GM19438 (cell line): ENCODE results near the gene MTCH1.
"Not testable (repeated sequence)": the region's sequence is repeated elsewhere in the genome, so short reads cannot be mapped to it uniquely, and the experiment has no call there.

Experiments used
- ATAC-seq: cut with Tn5 transposase; IDR thresholded peaks from one replicate; pipeline ENCODE4 v1.9.1; 2021; ENCODE audit warnings: low read depth; ENCODE audit not compliant: unreplicated experiment

Gene MTCH1

DNA sequence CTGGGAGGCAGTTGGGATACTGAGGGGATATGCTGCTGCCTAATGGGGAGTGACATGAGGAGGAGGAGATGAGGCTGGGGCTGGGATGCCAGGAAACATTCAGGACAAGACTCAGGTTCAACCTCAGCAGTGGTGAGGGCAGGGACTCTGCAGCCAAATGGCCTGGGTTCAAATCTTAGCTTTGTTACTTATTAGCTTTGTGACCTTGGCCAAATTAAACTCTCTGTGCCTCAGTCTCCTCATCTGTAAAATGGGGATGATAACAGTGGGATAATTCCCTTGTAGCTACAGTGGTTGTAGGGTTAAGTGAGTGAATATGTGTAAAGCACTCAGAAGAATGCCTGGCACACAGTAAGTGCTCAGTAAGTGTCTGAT lies 29.6 kb downstream of the MTCH1 start:
- ATAC-seq, result no peak

DNA sequence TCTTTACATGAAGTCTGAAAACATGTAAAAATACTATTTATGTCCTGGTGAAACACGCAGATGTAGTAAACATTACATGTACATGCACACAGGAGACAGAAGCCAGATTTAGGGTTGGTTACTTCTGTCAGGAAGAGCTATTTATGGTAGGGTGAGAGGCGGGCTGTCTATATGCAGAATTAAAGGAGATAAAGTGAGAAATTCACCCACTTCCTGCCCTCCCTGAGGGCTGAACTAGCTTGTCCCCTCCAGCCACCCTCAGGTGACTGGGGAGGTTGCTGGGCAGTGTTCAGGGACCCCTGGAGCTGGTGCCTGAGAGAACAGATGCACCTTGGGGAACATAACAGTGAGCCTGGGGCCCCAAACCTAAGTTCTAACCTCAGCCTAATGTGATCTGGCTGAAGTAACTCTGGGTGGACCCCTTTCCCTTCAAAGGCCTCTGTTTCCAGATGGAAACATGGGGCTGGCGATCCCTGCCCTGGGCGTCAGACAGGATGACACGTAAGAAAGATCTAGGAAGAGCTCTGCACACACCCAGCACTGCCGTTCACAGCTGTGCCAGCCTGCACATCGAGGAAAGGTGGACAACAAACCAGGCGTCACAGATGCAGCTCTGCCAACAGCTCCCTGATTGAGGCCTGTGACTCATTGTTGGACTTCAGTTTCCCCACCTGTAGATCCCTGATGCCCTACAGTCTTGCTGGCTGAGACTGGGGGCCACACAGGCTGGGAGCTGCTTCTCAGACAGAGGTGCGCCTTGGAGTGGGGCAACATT lies 30.1 kb downstream of the MTCH1 start:
- no peak for ATAC-seq

DNA sequence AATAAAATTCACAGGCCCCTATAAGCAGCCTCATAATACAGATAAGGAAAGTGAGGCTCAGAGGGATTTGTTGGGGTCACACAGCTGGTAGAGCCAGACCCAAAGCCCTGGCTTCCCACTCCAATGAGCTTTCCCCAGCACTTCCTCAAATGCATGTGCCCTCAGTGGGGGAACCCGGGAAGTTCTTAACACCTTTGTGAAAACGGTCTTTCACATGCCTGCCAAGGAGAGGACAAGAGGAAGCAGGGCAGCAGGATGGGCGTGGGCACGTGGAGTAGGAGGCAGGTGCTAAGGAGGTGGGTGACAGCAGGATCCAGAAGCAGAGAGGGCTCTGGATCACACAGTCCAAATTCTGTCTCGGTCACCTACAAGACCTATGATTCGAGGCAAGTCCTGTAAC lies 30.9 kb downstream of the MTCH1 start:
- ATAC-seq, result no peak

DNA sequence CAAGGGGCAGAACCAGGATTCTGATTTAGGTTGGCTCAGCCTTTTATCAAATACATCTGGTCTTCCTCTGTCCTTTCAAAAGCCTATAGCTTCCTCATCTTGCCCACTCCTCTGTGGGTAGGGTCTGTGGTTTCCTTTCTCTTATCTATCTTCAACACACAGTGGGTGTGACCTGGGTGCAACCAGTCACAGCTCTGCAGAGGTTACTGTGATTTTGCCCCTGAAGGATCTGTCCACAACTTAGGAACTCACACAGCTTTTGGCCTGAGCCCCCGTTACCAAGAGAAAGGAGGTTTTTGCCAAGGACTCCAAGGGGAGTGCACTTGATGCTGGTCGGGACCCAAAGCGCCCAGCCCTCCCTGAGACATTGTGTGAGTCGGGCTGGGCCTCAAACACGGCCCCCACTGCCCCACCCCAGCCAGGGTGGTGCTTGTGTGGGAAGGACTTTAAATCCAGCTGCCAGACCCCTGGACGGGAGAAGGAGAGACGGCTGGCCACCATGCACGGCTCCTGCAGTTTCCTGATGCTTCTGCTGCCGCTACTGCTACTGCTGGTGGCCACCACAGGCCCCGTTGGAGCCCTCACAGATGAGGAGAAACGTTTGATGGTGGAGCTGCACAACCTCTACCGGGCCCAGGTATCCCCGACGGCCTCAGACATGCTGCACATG lies 31.6 kb downstream of the MTCH1 start, which contains the start of gene PI16:
Gene PI16 (plus strand): TSS at position 477 of the 670 bp plus-strand sequence. CDS start 23 bp downstream, at position 500.
- no peak for ATAC-seq

DNA sequence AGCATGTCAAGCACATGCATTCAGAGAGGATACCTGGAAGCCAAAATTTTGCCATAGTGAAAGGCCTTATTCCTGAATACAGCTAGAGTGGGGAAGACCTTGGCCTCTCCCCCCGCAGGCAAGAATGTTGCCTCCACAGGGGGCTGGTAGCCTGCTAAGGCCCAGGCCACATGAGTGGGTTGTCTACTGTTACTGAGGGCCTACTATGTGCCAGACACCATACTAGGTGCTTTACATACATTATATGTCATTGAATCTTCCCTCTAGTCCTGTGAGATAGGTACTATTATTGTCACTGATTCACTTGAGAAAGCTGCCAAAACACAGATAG lies 32.1 kb downstream of the MTCH1 start:
- no peak for ATAC-seq

DNA sequence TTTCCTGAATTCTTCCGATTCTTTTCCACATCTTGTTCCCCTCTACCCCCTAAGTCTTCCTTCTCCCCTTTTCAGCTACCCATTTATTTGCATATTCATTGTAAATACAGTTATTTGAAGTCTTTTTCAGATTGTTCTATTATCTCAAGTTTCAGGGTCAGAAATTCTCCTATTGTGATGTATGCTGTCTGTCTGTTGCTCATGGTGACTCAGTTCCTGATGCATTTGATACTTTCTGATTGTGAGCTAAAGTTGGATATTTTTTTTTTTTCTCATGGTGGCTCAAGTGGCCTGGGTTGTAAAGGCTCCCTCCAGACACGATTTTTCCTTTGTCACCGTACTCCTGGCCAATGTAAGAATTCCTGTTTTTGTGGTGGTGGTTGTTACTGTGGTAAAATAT lies 36.4 kb downstream of the MTCH1 start:
- ATAC-seq, result no peak

DNA sequence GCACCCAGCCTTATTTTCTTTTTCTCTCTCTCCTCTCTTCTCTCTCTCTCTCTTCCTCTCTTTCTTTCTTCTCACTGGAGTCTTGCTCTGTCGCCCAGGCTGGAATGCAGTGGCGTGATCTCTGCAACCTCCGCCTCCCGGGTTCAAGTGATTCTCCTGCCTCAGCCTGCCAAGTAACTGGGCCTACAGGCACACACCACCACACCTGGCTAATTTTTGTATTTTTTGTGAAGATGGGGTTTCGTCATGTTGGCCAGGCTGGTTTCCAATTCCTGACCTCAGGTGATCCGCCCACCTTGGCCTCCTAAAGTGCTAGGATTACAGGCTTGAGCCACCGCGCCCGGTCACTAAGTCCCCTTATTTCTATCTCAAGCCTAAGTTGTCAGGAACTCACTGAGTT lies 36.9 kb downstream of the MTCH1 start:
- ATAC-seq, result not testable (repeated sequence)

DNA sequence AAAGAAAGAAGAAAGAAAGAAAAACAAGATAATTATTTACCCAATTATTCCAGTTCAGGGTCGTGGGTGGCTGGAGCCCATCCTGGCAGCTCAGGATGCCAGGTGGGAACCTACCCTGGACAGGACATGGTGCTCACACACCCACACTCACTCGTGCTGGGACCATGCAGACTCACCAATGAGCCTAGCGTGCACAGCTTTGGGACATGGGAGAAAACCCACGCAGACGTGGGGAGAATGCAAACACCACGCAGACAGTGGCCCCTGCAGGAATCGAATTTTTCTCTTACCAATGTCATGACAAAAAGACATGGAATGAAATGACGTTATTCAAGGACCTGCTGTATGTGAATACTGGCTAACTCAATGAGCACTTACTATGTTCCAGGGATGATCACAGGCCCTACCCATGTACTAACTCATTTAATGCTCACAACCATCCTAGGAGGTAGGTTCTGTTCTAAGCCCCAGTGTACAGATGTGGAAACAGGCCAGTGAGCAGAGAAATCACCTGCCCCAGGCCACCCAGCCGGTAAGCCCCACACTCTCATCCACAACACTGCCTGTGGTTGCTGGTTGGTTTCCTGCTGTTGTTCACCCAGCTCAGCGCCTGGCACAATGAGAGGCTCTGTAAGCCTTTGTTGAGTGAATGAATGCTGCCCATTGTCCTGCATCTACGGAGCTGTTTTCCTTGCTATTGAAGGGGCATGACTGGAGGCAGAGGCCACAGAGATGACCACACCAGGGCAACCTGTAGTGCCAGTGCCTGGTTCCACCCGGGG lies 38.2 kb downstream of the MTCH1 start:
- no peak for ATAC-seq

DNA sequence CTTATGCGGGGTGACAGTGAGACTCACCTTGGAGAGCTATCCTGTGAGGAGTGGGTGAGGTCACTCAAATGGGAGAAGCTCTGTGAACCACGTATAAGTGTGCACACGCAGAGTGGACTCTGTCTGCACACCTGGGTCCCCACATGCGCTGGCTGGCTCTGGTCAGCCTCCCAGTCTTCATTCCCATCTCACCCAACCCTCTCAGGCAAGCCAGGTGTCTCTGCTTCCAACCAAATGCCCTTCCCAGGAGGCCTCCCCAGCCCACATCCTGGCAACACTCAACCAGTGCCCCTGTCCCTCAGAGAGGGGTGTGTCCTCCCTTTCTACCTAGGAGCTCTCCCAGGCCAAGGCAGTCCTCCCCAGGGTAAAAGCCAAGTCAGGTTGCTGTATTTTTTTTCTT lies 39.5 kb downstream of the MTCH1 start:
- no peak for ATAC-seq

DNA sequence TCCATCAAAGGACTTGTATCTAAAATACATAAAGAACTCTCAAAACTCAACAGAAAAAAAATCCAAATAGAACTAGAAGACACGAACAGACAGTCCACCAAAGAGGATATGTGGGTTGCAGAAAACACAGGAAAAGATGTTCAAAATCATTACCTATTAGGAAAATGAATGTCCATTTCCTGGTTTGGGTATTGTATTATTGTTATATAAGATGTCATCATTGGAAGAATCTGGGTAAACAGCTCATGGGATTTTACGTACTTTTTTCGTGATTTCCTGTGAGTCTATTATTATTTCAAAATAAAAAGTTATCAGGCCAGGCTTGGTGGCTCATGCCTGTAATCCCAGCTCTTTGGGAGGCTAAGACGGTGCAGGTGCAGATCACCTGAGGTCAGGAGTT lies 40.7 kb downstream of the MTCH1 start:
- no peak for ATAC-seq

DNA sequence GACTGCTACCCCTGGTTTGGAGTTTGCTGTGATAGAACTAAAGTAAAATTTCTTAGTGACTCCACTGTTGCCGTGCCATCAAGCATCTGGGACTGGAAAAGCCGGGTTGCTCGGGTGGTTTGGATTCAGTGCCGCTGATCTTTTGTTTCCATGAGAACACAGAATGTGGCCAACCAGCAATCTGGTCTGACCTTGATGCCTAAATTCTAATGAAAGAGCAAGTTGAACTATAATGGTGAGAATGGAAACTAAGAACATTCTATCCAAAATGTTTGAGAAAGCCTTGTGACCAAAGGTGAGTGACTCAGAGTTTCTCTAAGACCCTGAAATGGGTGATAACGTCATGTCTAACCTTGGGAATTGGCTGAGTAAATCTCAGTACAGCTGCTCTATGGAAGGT lies 41.3 kb downstream of the MTCH1 start:
- ATAC-seq, result no peak

DNA sequence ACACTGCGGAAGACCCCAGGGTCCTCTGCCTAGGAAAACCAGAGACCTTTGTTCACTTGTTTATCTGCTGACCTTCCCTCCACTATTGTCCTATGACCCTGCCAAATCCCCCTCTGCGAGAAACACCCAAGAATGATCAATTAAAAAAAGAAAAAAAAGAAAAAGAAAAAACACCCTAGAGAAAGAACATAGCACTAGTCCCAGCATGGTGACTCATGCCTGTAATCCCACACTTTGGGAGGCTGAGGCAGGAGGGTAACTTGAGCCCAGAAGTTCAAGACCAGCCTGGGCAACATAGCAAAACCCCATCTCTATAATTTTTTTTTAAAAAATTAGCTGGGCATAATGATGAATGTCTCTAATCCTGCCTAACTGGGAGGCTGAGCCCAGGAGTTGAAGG lies 43.7 kb downstream of the MTCH1 start:
- not testable (repeated sequence) for ATAC-seq

DNA sequence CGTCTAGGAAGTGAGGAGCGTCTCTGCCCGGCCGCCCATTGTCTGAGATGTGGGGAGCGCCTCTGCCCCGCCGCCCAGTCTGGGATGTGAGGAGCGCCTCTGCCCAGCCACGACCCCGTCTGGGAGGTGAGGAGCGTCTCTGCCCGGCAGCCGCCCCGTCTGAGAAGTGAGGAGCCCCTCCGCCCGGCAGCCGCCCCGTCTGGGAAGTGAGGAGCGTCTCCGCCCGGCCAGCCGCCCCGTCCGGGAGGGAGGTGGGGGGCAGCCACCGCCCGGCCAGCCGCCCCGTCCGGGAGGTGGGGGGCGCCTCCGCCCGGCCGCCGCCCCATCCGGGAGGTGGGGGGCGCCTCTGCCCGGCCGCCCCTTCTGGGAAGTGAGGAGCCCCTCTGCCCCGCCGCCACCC lies 44.4 kb downstream of the MTCH1 start:
- not testable (repeated sequence) for ATAC-seq

DNA sequence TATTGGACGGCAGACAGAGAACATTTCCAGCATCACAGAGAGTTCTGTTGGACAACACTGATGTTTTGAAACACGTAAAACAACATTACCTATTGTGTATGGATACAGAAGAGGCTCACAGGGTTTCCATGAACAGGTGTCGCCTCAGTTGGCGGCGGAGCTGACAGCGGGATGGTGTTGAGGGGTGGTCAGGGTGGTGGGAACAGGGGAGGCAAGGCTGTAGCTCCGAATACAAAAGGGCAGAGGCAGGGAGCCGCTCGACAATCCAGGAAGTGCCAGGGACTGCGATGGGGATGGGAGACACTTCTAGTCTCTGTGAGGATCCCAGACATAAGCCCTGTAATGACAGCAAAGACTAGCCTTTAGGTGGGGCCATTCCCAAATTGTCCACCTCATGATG lies 46.0 kb downstream of the MTCH1 start:
- ATAC-seq, result no peak

DNA sequence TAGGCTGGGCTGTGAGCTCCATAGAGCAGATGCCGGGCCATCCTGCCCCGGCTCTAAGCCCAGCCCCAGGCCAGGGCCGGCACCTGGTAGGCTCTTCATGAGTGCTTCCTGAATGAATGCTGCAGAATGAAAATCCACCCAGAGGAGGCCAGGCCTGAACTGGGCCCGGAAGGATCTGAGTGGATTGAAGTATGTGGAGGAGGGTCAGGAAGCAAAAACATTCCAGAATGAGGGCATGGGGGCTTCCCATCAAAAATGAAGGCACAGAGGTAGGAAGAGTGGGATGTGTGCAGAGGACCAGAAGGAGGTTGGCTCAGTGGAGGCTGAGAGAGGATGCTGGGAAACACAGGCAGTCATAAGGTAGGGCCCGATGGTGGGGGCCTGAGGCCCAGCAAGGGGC lies 47.0 kb downstream of the MTCH1 start:
- ATAC-seq, result not testable (repeated sequence)

DNA sequence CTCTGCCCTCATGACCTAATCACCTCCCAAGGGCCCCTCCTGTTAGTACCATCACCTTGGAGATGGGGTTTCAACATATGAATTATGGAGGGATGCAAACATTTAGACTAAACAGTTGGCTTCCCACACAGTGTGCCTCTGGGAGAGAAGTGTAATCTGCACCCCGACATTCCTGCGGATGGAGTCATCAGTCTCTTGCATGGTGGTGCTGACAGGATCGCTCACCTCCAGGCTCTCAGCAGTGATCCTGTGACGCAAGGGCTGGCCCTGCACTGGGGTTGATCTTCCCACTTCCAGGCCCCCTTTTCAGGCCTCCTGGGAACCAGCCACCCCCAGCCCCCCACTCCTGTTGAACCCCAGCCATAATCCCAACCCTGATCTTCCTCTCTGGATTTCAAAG lies 47.5 kb downstream of the MTCH1 start:
- ATAC-seq, result no peak

DNA sequence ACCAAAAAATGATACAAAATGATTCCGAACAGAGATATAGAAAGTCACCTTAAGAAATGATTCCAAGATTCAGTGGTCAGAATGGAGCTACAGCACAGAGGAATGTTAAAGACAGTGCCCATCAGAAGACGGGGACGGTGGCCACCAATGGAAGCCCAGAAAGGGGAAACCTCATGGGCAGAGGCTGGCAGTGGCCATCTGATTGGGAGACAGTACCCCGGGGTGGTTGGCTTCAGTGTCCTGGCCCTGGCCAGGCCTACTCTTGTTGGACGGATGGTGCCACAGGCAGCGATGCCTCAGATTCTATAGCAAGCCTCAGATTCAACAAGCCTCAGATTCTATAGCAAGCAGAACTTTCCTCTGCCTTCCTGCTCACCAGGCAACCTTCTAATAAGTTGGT lies 48.1 kb downstream of the MTCH1 start:
- no peak for ATAC-seq

DNA sequence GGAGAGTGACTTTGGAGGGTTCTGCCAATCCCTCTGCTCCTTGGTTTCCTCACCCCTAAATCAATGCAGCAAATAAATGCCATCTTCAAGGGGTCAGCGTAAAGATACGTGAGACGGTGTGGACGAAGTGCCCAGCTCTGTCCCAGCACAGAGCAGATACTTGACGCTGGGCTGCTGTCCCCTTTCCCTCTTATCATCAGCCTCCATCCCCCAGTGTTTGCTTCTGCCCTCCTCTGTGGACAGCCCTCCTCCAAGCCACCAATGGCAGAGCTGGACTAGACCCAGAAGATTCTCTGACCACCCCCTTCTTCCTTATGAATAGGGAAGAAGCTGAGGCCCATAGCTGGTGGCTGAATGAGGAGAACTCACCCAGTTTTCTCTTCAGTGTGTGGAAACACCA lies 49.2 kb downstream of the MTCH1 start:
- ATAC-seq, result no peak

DNA sequence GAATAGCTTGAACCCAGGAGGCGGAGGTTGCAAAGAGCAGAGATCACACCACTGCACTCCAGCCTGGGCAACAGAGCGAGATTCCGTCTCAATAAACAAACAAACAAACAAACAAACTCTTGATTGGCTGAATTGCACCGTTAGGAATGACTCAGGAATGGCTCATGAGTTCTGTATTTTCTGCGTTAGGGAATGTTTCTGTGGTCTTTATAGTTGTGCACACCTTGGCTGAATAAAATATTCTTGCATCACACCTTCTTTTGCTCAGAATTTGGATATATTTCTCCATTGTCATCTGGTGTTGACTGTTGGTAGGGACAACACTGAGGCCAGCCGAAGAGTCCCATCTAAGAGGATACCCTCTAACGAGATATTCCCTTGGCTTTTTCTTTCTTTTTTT lies 51.1 kb downstream of the MTCH1 start:
- ATAC-seq, result no peak

DNA sequence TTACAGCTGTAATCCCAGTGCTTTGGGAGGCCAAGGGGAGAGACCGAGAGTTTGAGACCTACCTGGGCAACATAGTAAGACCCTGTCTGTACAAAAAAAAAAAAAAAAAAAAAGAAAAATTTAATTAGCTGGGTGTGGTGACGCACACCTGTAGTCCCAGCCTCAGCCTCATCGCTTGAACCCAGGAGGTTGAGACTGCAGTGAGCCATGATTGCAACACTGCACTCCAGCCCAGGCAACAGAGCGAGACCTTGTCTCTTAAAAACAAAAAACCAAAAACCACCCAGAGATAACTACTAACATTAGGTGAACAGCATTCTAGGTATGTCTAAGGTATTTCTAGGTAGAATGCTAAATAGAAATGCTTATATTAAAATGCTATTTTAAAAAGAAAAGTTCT lies 52.5 kb downstream of the MTCH1 start:
- no peak for ATAC-seq

DNA sequence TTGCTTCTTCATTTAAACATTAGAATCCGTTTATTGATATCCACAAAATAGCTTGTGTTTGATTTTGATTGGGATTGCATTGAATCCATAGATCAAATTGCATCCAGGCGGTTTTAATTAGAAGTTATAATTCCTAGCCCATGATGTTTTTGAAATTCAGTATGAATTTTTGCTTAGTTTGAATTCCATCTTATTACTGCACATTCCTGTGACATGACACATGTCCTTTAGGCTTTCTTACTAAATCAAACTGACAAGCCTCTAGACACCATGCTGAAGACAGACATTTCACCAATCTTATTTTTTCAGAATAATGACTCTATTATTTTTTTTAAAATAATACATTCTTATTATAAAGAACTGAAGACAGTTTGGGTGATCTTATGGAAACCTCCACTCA lies 52.9 kb downstream of the MTCH1 start:
- ATAC-seq, result no peak

DNA sequence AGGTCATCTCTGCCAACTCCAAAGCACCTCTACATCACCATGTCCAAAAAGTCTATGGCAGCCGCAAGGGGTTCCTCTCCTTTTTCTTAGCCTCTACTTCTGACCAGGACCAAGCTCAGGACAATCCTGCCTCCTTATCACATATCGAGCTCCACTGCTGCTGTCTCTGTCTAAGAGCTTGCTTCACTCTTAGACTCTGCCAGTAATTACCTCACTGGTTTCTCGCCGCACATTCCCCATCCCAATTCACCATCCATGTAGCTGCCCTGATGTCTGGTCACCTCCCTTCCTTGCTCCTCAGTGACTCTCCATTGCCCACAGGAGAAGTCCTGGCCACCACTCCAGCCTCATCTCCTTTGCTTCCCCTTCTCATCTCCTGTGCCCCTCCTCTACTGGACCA lies 55.5 kb downstream of the MTCH1 start:
- no peak for ATAC-seq
